HG02642 (cell line): ENCODE results near the gene MED28.
"Not testable (repeated sequence)": the region's sequence is repeated elsewhere in the genome, so short reads cannot be mapped to it uniquely, and the experiment has no call there.

Experiments
- ATAC-seq: cut with Tn5 transposase; IDR thresholded peaks from one replicate; pipeline ENCODE4 v1.9.1; 2021; ENCODE audit warnings: mild to moderate bottlenecking; ENCODE audit not compliant: unreplicated experiment, poor library complexity

Gene MED28, protein sequence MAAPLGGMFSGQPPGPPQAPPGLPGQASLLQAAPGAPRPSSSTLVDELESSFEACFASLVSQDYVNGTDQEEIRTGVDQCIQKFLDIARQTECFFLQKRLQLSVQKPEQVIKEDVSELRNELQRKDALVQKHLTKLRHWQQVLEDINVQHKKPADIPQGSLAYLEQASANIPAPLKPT

DNA sequence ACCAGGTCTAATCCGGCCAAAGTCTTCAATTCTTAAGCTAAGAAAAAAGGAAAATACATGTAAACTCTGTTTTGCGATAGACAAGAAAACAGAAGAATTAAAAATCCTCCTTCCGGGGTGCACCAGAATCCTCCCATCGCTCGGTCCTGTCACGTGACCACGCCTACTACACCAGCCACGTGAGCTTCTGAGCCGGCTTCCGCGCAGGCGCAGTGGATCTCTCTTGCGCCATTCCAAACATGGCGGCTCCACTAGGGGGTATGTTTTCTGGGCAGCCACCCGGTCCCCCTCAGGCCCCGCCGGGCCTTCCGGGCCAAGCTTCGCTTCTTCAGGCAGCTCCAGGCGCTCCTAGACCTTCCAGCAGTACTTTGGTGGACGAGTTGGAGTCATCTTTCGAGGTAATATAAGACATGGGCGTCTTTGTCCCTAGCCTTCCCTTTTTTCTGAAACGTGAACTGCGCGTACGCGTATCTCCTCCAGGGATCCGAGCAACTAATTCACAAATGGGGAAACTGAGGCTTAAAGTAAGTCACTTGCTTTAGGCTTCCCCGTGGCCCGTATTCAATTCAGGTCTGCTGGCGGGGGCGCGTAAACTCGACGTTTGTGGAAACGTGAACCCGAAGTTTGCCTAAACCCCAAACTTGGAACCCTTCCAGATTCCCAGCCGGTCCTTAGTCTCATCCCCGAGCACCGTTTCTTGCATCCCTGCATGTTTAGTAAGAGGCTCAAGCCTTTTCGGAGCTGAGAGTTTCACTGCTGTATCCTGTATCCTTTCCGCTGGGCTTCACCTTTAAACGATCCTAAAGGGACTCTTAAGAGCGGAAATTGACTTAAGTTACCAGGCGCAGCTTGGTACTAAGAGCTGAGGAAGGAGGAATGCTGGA, at the start of gene MED28:
Gene MED28, plus strand, starts transcription at position 226 of the 884 bp plus-strand sequence. Its CDS starts 14 bp downstream, at position 240.
- ATAC-seq: peak; percentile 95

DNA sequence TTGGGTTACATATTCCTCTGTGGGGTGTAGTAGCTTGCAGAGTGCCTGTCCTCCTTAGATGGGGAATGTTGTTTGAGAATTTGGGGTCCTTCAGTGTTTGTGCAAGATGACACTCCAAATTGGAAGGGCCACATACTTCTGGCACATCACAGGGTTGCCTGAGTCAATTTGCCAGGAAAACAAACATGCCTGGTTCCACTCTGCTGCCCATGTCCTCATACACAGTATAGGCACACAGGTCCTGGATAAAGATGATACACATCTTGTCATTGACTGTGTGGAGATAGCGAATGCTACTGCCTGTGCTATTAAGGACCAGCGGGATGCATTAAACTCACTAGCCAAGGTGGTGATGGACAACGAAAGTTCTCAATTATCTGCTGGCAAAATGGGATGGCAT, 48.6 kb upstream of the MED28 start:
- no peak for ATAC-seq

DNA sequence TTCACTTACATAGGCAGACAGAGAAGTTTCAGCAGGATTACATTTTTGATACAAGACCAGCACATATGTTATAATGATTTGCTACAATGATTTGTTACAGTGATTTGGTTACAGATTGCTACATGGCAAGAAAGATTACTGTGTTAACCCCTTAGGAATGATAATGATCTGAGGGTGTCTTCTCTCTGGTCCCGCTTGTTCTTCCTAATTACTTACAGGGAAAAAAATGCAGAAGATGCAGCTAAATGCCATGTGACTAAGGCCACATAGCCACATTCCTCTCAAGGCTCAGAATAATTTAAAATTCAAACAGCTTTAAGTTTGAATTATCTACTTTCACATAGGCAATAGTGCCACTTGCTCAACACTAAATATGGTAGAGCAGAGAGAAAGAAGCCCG, 47.2 kb upstream of the MED28 start:
- no peak for ATAC-seq

DNA sequence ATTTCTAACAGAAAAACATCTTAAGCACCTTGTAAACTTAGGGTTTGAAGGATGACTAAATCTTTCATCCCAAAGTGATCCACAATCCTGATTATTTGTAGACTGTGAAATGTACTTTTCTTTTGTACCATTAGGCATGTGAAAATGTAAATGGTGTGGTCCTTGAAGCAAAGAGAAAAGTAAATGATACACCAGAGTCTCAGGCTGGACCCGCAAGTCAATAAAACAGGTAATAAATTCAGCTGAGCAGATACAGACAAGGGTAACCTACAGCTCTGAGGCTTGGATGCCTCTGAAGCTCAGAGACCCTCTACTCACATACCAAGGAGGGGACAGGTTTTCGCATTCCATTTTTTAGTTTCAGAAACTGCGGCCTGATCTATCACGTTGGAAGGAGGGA, 40.2 kb upstream of the MED28 start:
- ATAC-seq: no peak

DNA sequence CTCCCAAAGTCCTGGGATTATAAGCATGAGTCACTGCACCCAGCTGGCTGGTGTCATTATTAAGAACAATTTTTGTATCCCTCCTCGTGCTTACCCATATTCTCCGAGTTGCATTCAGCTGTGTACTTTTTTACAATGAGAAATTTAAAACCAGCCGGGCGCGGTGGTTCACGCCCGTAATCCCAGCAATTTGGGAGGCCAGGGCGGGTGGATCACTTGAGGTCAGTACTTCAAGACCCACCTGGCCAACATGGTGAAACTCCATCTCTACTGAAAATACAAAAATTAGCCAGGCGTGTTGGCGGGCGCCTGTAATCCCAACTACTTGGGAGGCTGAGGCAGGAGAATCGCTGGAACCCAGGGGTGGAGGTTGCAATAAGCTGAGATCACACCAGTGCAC, 39.3 kb upstream of the MED28 start:
- ATAC-seq: not testable (repeated sequence)

DNA sequence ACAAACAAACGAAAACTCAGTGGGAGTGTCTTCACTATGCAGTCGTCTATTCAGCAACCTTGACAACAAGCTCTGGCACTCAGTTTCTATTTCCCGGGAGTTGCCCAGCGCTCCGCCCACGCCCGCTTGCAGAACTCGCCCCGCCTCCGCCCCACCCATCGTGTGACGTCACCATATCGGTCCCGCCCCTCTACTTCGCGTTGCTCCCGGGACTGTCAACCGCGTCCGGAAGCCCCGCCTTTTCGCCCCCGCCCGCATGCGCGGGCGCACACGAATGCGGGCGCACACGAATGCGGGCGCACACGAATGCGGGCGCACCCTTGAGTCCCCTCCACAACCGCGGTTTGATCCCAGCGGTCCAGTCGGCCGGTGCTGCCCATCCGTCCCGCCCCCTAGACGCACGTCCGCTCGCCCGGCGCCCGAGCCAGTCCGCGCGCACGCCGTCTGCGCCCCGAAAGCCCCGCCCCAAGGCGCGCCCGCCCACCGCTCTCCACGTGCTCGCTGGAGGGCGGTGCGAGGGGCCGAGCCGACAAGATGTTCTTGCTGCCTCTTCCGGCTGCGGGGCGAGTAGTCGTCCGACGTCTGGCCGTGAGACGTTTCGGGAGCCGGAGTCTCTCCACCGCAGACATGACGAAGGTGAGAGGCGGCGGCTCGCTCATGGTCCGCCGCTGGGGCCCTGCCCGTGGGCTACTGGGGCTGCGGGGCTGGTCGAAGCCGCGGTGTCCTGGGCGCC, 37.3 kb upstream of the MED28 start, which contains the start of gene LAP3:
Gene LAP3, plus strand, starts transcription at position 267 of the 733 bp plus-strand sequence. Its CDS starts 268 bp downstream, at position 535.
- ATAC-seq: peak; percentile 90

DNA sequence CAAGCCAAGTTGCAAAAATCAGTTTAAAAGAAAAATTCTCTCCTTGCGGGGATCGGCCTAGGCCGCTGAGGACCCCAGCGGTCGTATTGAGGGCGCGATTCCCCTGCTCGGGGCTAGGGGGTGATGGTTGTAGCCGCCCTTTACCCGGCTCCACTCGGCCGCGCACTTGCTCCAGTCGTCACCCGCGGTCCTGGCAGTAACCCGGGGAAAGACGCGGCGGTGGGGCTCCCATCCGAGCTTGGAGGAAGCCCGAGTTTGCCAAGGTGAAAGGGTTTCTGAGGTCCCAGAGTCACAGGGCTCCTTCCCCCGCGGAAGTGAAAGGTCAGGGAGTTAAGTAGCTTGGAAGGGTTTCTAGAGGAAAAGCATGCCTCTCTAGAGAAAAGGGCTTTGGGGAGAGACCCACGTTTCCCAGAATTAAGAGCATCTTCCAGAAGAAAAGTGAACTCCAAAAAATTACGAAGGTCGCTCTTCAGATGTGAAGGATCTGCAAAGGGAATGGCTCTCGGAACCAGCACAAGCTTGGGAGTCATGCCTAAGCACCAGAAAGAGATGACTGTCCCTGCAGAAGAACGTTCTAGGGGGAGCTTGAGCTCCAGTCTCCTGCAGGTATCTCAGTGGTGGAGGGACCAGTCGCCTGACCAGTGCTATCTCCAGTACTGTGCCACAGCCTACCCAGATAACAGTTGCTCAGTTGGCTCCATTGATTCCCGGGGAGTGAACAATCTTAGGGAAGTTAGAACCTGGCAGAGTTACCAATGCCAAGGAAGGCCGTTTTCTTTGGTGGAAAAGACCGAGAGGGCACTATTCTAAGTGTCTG, 36.6 kb upstream of the MED28 start:
- peak; percentile 10 for ATAC-seq

DNA sequence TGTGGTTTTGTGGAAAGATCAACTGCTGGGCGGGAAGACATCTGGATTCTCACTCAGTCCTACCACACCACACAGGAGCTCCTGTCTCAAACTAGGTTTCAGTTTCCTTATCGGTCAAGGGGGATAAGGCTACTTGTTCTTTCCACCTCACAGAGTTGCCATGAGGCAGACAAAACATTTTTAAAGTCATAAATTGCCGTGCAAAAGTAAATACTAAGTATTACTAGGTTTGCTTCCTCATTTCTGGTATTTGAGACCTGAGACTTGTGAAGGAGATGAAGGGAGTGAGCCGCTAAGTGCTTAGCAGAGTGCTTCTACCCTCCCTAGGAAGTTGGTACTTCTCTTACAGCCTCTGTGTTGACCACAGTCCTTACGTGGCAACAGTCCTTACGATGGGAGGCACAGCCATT, 36.0 kb upstream of the MED28 start:
- ATAC-seq: peak; percentile 28

DNA sequence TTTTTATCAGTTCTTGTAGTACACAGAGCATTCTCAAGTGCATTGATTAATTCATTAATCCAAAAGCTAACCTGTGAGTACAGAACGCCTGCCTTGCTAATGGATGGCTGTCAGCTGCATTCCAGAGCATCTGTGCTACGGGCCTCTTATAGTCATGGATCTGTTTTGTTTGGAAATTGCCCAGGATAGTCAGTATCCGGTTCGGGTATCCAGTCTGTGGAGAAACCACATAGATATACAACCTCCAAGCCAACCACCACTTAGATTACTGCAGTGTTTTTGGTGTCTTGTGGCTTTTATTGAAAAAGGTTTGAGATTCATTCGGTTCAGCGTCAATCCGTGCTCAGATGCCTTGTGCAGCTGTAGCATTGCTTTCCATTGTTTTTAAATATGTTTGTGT, 33.5 kb upstream of the MED28 start:
- ATAC-seq: no peak

DNA sequence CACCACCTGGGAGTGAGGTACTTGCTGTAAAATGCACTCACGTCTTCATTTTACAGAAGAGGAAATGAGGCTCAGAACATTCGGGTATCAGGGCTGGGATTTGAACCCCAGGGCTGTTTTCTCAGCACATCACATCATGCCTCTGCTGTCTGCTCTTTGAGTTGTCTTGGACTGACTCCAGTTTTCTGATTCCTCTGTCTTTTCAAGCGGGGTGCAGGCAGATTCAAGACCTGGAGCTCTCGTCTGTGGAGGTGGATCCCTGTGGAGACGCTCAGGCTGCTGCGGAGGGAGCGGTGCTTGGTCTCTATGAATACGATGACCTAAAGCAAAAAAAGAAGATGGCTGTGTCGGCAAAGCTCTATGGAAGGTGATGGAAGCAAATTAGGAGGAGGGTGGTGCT, 31.2 kb upstream of the MED28 start:
- no peak for ATAC-seq

DNA sequence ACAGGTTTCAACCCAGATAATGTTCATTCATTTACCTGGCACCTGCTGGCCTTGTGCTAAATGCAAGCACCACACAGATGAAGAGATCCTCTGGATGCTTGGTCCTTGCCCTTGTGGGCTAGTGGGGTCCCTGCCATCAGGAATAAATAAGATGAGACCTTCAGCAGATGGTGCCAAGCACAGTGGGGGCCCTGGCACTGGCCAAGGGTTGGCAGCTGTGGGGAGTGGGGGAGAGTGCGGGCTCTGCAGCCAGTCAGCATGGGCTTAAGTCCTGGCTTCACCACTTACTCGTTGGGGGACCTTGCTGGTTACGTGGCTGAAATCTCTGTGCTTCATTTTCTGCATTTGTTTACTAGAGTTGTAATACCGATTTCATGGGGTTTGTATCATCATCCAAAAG, 30.5 kb upstream of the MED28 start:
- ATAC-seq: no peak

DNA sequence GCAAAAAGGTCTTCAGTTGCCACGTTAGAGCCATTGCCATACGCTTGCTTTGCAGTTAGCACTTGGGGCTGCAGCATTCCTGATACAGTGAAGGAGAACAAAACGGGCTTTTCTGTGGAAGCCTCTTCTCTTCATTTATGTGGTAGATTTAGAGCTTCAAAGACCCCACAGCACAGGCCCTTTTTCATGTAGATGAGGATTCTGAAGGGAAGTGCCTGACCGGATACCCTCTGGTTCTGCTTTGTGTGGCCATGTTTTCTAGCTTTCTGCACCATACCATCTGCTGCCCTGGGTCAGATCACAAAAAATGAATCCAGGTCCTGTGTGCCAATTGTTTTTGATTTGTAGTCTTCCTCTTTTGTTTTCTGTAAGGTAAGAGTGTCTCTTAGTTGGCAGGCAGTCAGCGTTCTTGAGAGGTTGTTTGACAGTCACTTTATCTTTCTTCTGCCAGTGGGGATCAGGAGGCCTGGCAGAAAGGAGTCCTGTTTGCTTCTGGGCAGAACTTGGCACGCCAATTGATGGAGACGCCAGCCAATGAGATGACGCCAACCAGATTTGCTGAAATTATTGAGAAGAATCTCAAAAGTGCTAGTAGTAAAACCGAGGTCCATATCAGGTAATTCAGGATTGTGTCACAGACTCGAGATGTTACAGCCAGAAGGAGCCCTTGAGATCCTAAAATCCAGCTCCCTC, 29.8 kb upstream of the MED28 start:
- no peak for ATAC-seq

DNA sequence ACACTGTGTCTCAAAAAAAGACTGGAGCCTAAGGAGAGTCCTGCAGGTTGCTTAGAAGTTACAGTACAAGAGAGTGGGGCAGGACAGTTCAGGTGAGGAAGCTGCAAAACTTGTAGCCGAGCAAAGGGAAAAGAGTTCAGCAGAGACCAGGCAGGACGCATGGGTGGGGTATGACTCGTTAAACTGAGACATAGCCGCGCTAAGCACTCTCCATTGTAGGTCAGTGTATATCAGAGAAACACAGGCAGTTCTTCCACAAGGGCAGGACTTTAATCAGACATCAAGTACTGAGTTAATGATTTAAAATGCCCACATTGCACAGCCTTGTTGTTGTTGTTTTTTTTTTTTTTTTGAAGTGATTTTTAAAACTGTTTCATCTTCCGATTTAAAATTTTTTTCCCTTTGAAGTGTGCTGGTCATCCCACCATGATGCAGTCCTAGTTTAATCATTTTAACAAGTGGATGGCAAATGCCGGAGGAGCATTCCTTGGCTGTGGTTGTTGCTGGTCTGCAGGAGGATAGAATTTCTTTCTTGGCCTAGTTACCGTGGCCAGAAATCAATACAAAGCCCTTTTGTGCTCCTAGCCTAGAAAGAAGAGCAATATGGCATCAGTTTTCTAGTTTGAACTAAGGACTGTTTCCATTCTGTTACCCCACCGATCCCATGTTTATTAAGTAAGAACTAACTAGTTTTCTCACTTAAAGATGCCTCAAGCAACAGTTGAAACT, 27.2 kb upstream of the MED28 start:
- no peak for ATAC-seq

DNA sequence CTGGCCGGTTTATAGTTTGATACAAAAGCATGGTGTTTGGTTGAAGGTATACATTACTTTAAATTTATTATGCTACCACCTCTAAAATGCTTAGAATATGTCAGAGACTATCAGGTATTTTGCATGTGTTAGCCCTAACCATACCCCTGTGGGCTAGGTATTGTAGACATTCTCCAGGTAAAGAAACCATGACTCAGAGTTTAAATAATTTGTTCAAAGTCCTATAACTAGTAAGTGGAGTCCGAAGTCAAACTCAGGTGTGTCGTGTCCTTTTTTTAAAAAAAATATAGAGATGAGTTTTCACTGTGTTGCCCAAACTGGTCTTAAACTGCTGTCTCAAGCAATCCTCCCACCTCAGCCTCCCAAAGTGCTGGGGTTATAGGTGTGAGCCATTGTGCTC, 25.1 kb upstream of the MED28 start:
- no peak for ATAC-seq

DNA sequence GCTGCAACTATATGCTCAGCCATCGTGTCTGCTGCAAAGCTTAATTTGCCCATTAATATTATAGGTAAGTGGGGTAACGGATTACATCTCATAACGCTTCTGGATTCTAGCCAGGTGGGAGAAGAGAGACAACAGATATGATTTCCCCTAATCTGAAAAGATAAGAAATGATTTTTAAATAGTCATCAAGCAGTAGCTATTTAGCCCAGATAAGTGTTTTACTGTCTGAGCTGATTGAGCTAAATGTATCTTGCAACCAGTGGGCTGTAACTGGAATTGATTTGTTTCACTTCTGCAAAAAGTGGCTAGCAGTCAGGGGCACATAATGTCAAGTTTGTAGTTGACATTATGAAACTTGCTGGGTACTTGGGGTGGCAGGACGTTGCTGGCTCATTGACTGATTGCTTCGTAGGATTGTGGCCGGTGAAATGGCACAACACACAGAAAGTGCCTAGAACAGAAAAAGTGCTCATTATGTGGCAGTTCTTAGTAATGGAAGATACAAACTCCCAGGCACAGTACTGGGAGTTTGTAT, 18.9 kb upstream of the MED28 start:
- peak; percentile 86 for ATAC-seq

DNA sequence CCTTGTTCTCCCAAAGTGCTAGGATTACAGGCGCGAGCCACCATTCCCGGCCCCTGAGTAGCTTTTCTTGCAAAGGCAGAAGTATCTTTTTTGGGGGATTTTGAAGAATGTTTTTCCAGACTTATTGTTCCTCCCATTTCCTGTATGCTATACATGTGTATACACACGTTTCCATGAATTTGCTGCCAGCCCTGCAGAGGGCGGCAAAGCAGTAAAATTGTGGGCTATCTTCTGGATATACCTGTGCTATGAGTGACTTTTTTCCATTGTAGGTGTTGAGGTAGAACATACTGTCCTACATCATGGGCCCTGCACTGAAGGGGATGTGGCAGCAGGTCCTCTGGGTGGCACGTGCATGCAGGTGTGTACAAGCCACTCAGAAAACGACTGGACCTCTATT, 16.9 kb upstream of the MED28 start:
- no peak for ATAC-seq

DNA sequence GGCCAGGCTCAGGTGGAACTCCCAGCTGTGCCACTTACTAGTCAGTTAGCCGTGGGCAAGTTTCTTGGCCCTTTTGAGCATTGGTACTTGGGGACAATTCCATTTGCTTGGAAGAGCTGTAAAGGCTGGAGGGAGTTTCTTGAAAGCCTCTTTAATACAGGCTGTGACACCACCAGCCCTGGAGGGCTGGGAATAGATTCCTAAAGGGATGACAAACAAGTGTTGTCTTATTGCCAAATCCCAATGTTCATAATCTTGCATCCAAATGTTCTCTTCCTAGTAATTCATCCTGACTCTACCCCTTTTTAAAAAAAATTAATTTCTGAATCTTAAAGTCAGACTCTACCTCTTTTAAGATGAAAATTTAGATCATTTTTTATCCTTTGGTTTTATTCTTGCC, 14.6 kb upstream of the MED28 start:
- no peak for ATAC-seq

DNA sequence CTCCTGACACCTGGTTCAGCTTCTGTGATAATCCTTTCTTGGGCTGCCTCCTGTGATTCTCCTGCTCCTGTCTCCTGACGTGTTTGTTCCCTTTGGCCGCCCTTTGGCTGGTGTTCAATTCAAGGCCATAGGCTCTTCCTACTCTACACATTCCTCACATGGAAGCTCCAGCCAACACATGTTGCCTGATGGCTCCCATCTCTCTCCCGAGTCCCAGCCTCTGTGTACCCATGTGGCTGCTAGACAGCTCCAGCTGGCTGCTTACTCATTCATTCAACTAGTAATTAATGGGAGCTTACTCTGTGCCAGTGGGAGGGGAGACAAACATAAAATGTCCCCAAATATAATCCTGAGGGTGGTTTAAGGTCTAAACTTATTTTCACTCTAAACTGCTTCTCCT, 9.2 kb upstream of the MED28 start:
- no peak for ATAC-seq
